Neuronal stem cell (in vitro differentiated cells): ENCODE results near the gene TM4SF5.

Experiments
- DNase-seq: peaks from one replicate; pipeline ENCODE4 v3.0.0-alpha.2; 2013; ENCODE audit warnings: low spot score
- H2AFZ ChIP-seq: one replicate; pipeline ENCODE4 v1.6.1; 2013; ENCODE audit warnings: mild to moderate bottlenecking, low read length, inconsistent platforms
- H2AK5ac ChIP-seq: 2 replicates; pipeline ENCODE4 v1.6.1; 2013; ENCODE audit warnings: low read depth, mild to moderate bottlenecking, inconsistent platforms, low read length, moderate library complexity, mixed read lengths
- H2BK120ac ChIP-seq: 2 replicates; pipeline ENCODE4 v1.6.1; 2013; ENCODE audit warnings: low read depth, mild to moderate bottlenecking, inconsistent platforms, low read length, moderate library complexity, mixed read lengths
- H2BK12ac ChIP-seq: one replicate; pipeline ENCODE4 v1.6.1; 2013; ENCODE audit warnings: low read length, inconsistent platforms
- H2BK15ac ChIP-seq: 2 replicates; pipeline ENCODE4 v1.6.1; 2013; ENCODE audit warnings: mild to moderate bottlenecking, low read length, inconsistent platforms, mixed read lengths
- H2BK5ac ChIP-seq: one replicate; pipeline ENCODE4 v1.6.1; 2013; ENCODE audit warnings: inconsistent platforms, mild to moderate bottlenecking, low read length, moderate library complexity
- H3K14ac ChIP-seq: one replicate; pipeline ENCODE4 v1.6.1; 2013; ENCODE audit warnings: low read length, inconsistent platforms
- H3K18ac ChIP-seq: 2 replicates; pipeline ENCODE4 v1.6.1; 2013; ENCODE audit warnings: low read length, inconsistent platforms
- H3K23ac ChIP-seq: 2 replicates; pipeline ENCODE4 v1.6.1; 2013; ENCODE audit warnings: low read depth, mild to moderate bottlenecking, mixed read lengths, low read length, inconsistent platforms; ENCODE audit not compliant: poor library complexity
- H3K27ac ChIP-seq: replicated peaks from 3 replicates; pipeline ENCODE4 v1.5.1; 2013; ENCODE audit warnings: low read length, inconsistent platforms
- H3K27me3 ChIP-seq, 3 experiments: 2 replicates each; pipeline ENCODE4 v1.6.1; 2013; ENCODE audit warnings: low read length in 3 of 3, mild to moderate bottlenecking in 2 of 3, inconsistent platforms in 1 of 3, low read depth in 1 of 3, mixed read lengths in 1 of 3, moderate library complexity in 1 of 3; ENCODE audit not compliant: control insufficient read depth in 3 of 3, insufficient read depth in 3 of 3
- H3K36me3 ChIP-seq, 2 donors: replicated peaks in 1 of 2; 2 replicates each; pipeline ENCODE4 v1.6.1; 2013; ENCODE audit warnings: low read length in 2 of 2; ENCODE audit not compliant: control insufficient read depth in 2 of 2, insufficient read depth in 2 of 2
- H3K4ac ChIP-seq: 2 replicates; pipeline ENCODE4 v1.6.1; 2013; ENCODE audit warnings: inconsistent platforms, mild to moderate bottlenecking, low read length, moderate library complexity
- H3K4me1 ChIP-seq, 2 donors: 1 replicate in 1 of 2; 2 replicates in 1 of 2; pipeline ENCODE4 v1.6.1; 2013; ENCODE audit warnings: low read length in 2 of 2, low read depth in 1 of 2; ENCODE audit not compliant: control insufficient read depth in 2 of 2, insufficient read depth in 1 of 2
- H3K4me2 ChIP-seq: one replicate; pipeline ENCODE4 v1.6.1; 2013; ENCODE audit warnings: mild to moderate bottlenecking, low read length, inconsistent platforms; ENCODE audit not compliant: insufficient read depth, poor library complexity, severe bottlenecking
- H3K4me3 ChIP-seq, 2 donors: 2 replicates each; pipeline ENCODE4 v1.5.1; 2013; ENCODE audit warnings: low read length in 2 of 2, mild to moderate bottlenecking in 2 of 2, inconsistent platforms in 1 of 2, moderate library complexity in 1 of 2
- H3K79me1 ChIP-seq: one replicate; pipeline ENCODE4 v1.6.1; 2013; ENCODE audit warnings: low read depth, mild to moderate bottlenecking, inconsistent platforms, low read length, moderate library complexity
- H3K9ac ChIP-seq: one replicate; pipeline ENCODE4 v1.6.1; 2013; ENCODE audit warnings: mild to moderate bottlenecking, low read depth, low read length, inconsistent platforms; ENCODE audit not compliant: poor library complexity
- H3K9me3 ChIP-seq, 2 donors: replicated peaks in 1 of 2; 2 replicates each; pipeline versions ENCODE3 to v1.6.1; 2013; ENCODE audit warnings: low read length in 2 of 2, mild to moderate bottlenecking in 2 of 2, inconsistent platforms in 1 of 2, low read depth in 1 of 2, mixed read lengths in 1 of 2, moderate library complexity in 1 of 2; ENCODE audit not compliant: control insufficient read depth in 2 of 2, insufficient read depth in 1 of 2
- H4K8ac ChIP-seq: one replicate; pipeline ENCODE4 v1.6.1; 2013; ENCODE audit warnings: low read depth, mild to moderate bottlenecking, inconsistent platforms, low read length, moderate library complexity
- H4K91ac ChIP-seq: one replicate; pipeline ENCODE4 v1.6.1; 2013; ENCODE audit warnings: low read length, low read depth, mild to moderate bottlenecking, inconsistent platforms; ENCODE audit not compliant: poor library complexity
- WGBS, 2 donors: extraction: QIAGEN DNeasy Blood & Tissue Kit; methylation state at CpG; one replicate each; pipeline ENCODE4 v1.1.7; 2013; ENCODE audit warnings: missing lambda C conversion rate in 2 of 2, mixed read lengths in 1 of 2; ENCODE audit not compliant: insufficient read length in 2 of 2, insufficient replicate concordance in 1 of 2; ENCODE audit errors: extremely low coverage in 2 of 2; 5-methylcytosine and 5-hydroxymethylcytosine counted together

Gene TM4SF5

GRCh38 chr17:4728124-4728523 lies 43.6 kb upstream of the TM4SF5 start:
- no peak overlapping the region for H2BK120ac ChIP-seq
- H3K4me3 ChIP-seq = no peak overlapping the region
- no CpG with 5 or more reads among the region's 3 CpGs for WGBS, 2 donors
- H3K23ac ChIP-seq = no peak overlapping the region
- H3K18ac ChIP-seq = no peak overlapping the region
- H3K9me3 ChIP-seq = no peaks in the 10 kb centered on the region
- no peak overlapping the region for H2BK15ac ChIP-seq
- no peak overlapping the region for H3K4me2 ChIP-seq
- no peak overlapping the region for H4K8ac ChIP-seq
- no peaks in the 10 kb centered on the region for H3K27me3 ChIP-seq
- no peak overlapping the region for H3K4ac ChIP-seq
- H3K36me3 ChIP-seq = peaks cover 0 to 7% of the 10 kb centered on the region in 2 donors
- no peak overlapping the region for H4K91ac ChIP-seq
- no peak overlapping the region for H3K27ac ChIP-seq
- no peak overlapping the region for H3K14ac ChIP-seq
- no peak overlapping the region for H2AK5ac ChIP-seq
- no peak overlapping the region for H2BK5ac ChIP-seq
- peaks cover 0 to 2% of the 10 kb centered on the region in 2 donors for H3K4me1 ChIP-seq
- no peaks in the 10 kb centered on the region for H3K79me1 ChIP-seq
- no peak overlapping the region for H2BK12ac ChIP-seq
- no peak for DNase-seq
- no peak overlapping the region for H3K9ac ChIP-seq
- H2AFZ ChIP-seq = no peak overlapping the region

DNA sequence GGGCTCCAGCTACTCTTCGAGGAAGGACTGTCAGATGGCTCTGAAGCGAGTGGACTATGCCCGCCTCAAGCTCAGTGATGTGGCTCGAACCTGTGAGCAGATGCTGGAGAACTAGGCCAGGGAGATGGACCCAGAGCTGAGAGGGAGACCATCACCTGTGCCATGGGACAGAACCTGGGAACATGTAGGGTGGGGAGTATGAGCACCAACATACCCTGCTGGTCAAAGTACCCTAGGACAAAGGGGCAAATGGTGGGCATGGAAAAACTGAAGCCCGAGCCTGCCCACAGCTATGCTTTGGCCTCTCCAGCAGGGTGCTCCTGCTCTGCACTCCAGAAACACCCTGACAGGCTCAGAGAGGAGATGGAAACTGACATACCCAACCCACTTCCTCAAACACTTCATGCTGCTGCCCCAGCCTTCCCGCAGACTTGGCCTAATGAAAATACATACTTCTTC lies 38.6 kb upstream of the TM4SF5 start:
- Histone ChIP-seq H3K4ac (no peak overlapping the region), H3K18ac (no peak overlapping the region), H4K91ac (no peak overlapping the region), H2AFZ (no peak overlapping the region), H3K4me2 (no peak overlapping the region), H3K9me3 (no peaks in the 10 kb centered on the region), H3K79me1 (no peaks in the 10 kb centered on the region), H3K27me3 (peaks cover under 1 to 20% (median 8%) of the 10 kb centered on the region in 3 experiments), H2BK12ac (no peak overlapping the region), H2AK5ac (no peak overlapping the region), H2BK5ac (no peak overlapping the region), H3K9ac (no peak overlapping the region), H3K4me1 (peaks cover 0 to 2% of the 10 kb centered on the region in 2 donors), H4K8ac (no peak overlapping the region), H3K4me3 (no peak overlapping the region), H2BK15ac (no peak overlapping the region), H3K27ac (no peak overlapping the region), H3K36me3 (peaks cover 1 to 8% of the 10 kb centered on the region in 2 donors), H2BK120ac (no peak overlapping the region), H3K14ac (no peak overlapping the region), H3K23ac (no peak overlapping the region)
- no peak for DNase-seq
- WGBS, 2 donors = no CpG with 5 or more reads among the region's 6 CpGs

- DNase-seq = no peak
- Histone ChIP-seq H2AFZ (no peak overlapping the region), H3K27ac (no peak overlapping the region), H2BK15ac (no peak overlapping the region), H3K4me2 (no peak overlapping the region), H3K14ac (no peak overlapping the region), H3K9me3 (no peaks in the 10 kb centered on the region), H4K91ac (no peak overlapping the region), H3K79me1 (no peaks in the 10 kb centered on the region), H3K4me3 (no peak overlapping the region), H2BK12ac (no peak overlapping the region), H3K36me3 (peaks cover 1 to 8% of the 10 kb centered on the region in 2 donors), H3K4ac (no peak overlapping the region), H2BK120ac (no peak overlapping the region), H3K18ac (no peak overlapping the region), H3K27me3 (peaks cover 19 to 38% (median 26%) of the 10 kb centered on the region in 3 experiments), H3K4me1 (peaks cover 3 to 5% of the 10 kb centered on the region in 2 donors), H2AK5ac (no peak overlapping the region), H3K23ac (no peak overlapping the region), H3K9ac (no peak overlapping the region), H4K8ac (no peak overlapping the region), H2BK5ac (no peak overlapping the region)
- no CpG with 5 or more reads among the region's 8 CpGs for WGBS, 2 donors
Measured at GRCh38 chr17:4734857-4735475, 36.7 kb upstream of the TM4SF5 start.

- H3K27me3 ChIP-seq = peaks cover 23 to 49% (median 37%) of the 10 kb centered on the region in 3 experiments
- no peak for DNase-seq
- no peak overlapping the region for H4K8ac ChIP-seq
Measured at GRCh38 chr17:4735876-4736651, 35.6 kb upstream of the TM4SF5 start.

More at GRCh38 chr17:4735876-4736651, 35.6 kb upstream of the TM4SF5 start:
- Histone ChIP-seq H2AFZ (no peak overlapping the region), H2BK120ac (no peak overlapping the region), H3K4me2 (no peak overlapping the region), H3K9ac (no peak overlapping the region), H3K27ac (no peak overlapping the region), H3K23ac (no peak overlapping the region), H3K9me3 (no peaks in the 10 kb centered on the region), H3K4me3 (no peak overlapping the region), H2BK15ac (no peak overlapping the region), H2AK5ac (no peak overlapping the region), H2BK12ac (no peak overlapping the region), H2BK5ac (no peak overlapping the region), H3K14ac (no peak overlapping the region), H3K18ac (no peak overlapping the region), H3K79me1 (no peaks in the 10 kb centered on the region), H3K4ac (no peak overlapping the region), H3K4me1 (peaks cover 3% of the 10 kb centered on the region in 2 donors), H4K91ac (no peak overlapping the region), H3K36me3 (peaks cover 1 to 8% of the 10 kb centered on the region in 2 donors)
- no CpG with 5 or more reads among the region's 9 CpGs for WGBS, 2 donors
